Fibroblast of the aortic adventitia (primary cell): ENCODE measurements around the gene TRAFD1. TPM values are rescaled to one million over a fixed set of nuclear protein-coding genes. Genes with fewer than 3 reads are reported as not detected.

Experiments
- DNase-seq: peaks from one replicate; pipeline ENCODE4 v3.0.0-alpha.2; 2010; ENCODE audit warnings: low read depth
- H3K4me3 ChIP-seq: 2 replicates; pipeline ENCODE4 v1.5.1; 2011; ENCODE audit warnings: low read depth, mild to moderate bottlenecking, control low read depth, low read length, moderate library complexity
- CTCF ChIP-seq: IDR thresholded peaks from 2 replicates; pipeline ENCODE4 v1.5.1; 2011; ENCODE audit warnings: mild to moderate bottlenecking, low read length, control low read depth, inconsistent platforms; ENCODE audit not compliant: insufficient read depth
- total RNA-seq: library from RNA; depleted of rRNA; stranded (reverse); fragments of >200 nt; gene quantifications from 2 replicates; pipeline ENCODE4 v1.2.3, GENCODE V29; 2012; ENCODE audit warnings: low replicate concordance

The TRAFD1 gene
- total RNA-seq, 1 donor, result 36.5 TPM

- no peak for TF ChIP-seq CTCF
- H3K4me3 ChIP-seq, result no peak overlapping the region
- DNase-seq, result no peak
Measured at GRCh38 chr12:112161711-112162110, 36.4 kb downstream of the TRAFD1 start.

- no peak for TF ChIP-seq CTCF
- H3K4me3 ChIP-seq, result no peak overlapping the region
- no peak for DNase-seq
Measured at GRCh38 chr12:112162241-112162790, 37.0 kb downstream of the TRAFD1 start.

- no peak for DNase-seq
- TF ChIP-seq CTCF, result no peak
- no peak overlapping the region for H3K4me3 ChIP-seq
Measured at GRCh38 chr12:112163056-112163455, 37.7 kb downstream of the TRAFD1 start.

DNA sequence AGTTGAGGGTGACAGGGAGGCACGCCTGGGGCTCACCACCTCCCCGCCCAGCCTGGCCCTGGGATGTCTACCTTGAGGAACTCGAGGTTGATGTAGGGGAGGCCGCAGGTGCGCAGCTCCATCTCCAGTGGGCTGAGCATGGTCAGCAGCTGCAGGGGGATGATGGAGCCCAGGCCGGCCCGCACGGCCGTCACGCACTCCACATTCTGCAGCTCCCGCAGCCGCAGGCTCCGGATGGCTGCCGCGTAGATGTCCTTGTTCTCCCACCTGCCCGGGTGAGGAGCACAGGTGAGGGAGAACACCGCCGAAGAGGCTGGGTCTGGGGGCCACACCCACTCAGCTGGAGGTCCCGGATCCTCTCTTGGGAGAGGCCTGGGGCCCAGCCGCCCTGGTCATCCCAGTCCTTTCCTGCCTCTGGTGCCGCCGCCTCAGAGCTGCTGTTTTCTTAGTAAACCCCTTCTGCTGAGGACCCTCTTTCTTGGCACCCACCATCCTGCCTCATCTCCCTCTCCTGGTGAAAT is 38.2 kb downstream of the TRAFD1 start:
- DNase-seq, result no peak
- H3K4me3 ChIP-seq, result no peak overlapping the region
- no peak for TF ChIP-seq CTCF

- H3K4me3 ChIP-seq, result no peak overlapping the region
- DNase-seq, result no peak
- TF ChIP-seq CTCF, result no peak
Measured at GRCh38 chr12:112164011-112164660, 38.8 kb downstream of the TRAFD1 start.

GRCh38 chr12:112165624-112166023 is 40.3 kb downstream of the TRAFD1 start:
- no peak for TF ChIP-seq CTCF
- no peak overlapping the region for H3K4me3 ChIP-seq
- DNase-seq, result no peak
